Caco-2 (cell line): ENCODE data around the gene IL10. TPM values are rescaled to one million over a fixed set of nuclear protein-coding genes. Genes with fewer than 3 reads are reported as not detected.

Experiments
- BruUV-seq: library from RNA; stranded (reverse); fragments of 400-500 nt; replicated peaks from 2 replicates; lab custom pipeline; 2021; lab: Mats Ljungman, UMichigan
- CTCF ChIA-PET: fragments of 300-600 bp; sonication (Branson Sonifier 250); formaldehyde crosslinking; loops from one replicate; lab custom pipeline; 2022; ENCODE audit warnings: antibody characterized with exemption; lab: Charles Lee
- POLR2A ChIA-PET: fragments of 300-600 bp; sonication (Branson Sonifier 250); formaldehyde crosslinking; loops from one replicate; lab custom pipeline; 2022; ENCODE audit warnings: antibody characterized with exemption; lab: Charles Lee
- DNase-seq, 2 experiments: peaks; one replicate each; pipeline versions ENCODE4 v3.0.0 to v3.0.0-alpha.2; 2020 to 2022
- H3K27me3 ChIP-seq: replicated peaks from 2 replicates; pipeline ENCODE4 v1.6.0; 2011; ENCODE audit warnings: low read length; ENCODE audit not compliant: control insufficient read depth, insufficient read depth
- H3K36me3 ChIP-seq: 2 replicates; pipeline ENCODE4 v1.5.1; 2011; ENCODE audit warnings: low read length; ENCODE audit not compliant: control insufficient read depth, insufficient read depth
- H3K4me1 ChIP-seq: fragments of 250-450 bp; sonication (Bioruptor Pico); 2 replicates; pipeline ENCODE4 v1.5.1; 2020; ENCODE audit warnings: mild to moderate bottlenecking
- H3K4me3 ChIP-seq: 2 replicates; pipeline ENCODE4 v1.5.1; 2011; ENCODE audit warnings: low read depth, mild to moderate bottlenecking, control low read depth, low read length
- H3K9me3 ChIP-seq: fragments of 250-450 bp; sonication (Bioruptor Pico); 2 replicates; pipeline ENCODE4 v1.5.1; 2020; ENCODE audit warnings: mild to moderate bottlenecking, moderate library complexity
- H3K27ac Mint-ChIP-seq: one replicate; pipeline ENCODE4 v1.8.0; 2022; ENCODE audit warnings: mixed read lengths; ENCODE audit not compliant: unreplicated experiment
- H3K27me3 Mint-ChIP-seq: one replicate; pipeline ENCODE4 v1.8.0; 2022; ENCODE audit warnings: mixed read lengths; ENCODE audit not compliant: insufficient read depth, unreplicated experiment
- H3K36me3 Mint-ChIP-seq: one replicate; pipeline ENCODE4 v1.8.0; 2022; ENCODE audit warnings: mild to moderate bottlenecking, mixed read lengths; ENCODE audit not compliant: insufficient read depth, unreplicated experiment
- H3K4me1 Mint-ChIP-seq: one replicate; pipeline ENCODE4 v1.8.0; 2022; ENCODE audit warnings: low read depth, mixed read lengths; ENCODE audit not compliant: unreplicated experiment
- H3K4me3 Mint-ChIP-seq: one replicate; pipeline ENCODE4 v1.8.0; 2022; ENCODE audit warnings: mild to moderate bottlenecking, moderate library complexity, mixed read lengths; ENCODE audit not compliant: unreplicated experiment
- H3K9me3 Mint-ChIP-seq: one replicate; pipeline ENCODE4 v1.8.0; 2022; ENCODE audit warnings: mixed read lengths; ENCODE audit not compliant: unreplicated experiment
- CTCF ChIP-seq, 2 experiments: fragments of 200-600 bp in 1 of 2; IDR thresholded peaks; 1 replicate in 1 of 2; 2 replicates in 1 of 2; pipeline versions ENCODE4 v1.5.1 to v1.8.0; 2011 to 2022; ENCODE audit warnings: antibody characterized with exemption in 1 of 2, control low read depth in 1 of 2, inconsistent platforms in 1 of 2, low read depth in 1 of 2, low read length in 1 of 2, mild to moderate bottlenecking in 1 of 2, moderate library complexity in 1 of 2; ENCODE audit not compliant: insufficient read depth in 1 of 2, severe bottlenecking in 1 of 2, unreplicated experiment in 1 of 2
- intact Hi-C: fragments of 100-400 bp; cut with micrococcal nuclease; formaldehyde crosslinking; loops from one replicate; pipeline ENCODE4 v1.10.0; 2022; ENCODE audit not compliant: unreplicated experiment
- total RNA-seq: library from RNA; stranded (reverse); gene quantifications from 2 replicates; pipeline ENCODE4 v1.2.3, GENCODE V29; 2022

Gene IL10
- total RNA-seq, 1 experiment from 2014 or later = not detected

- no peak for TF ChIP-seq CTCF (IDR thresholded peaks at IDR 0.05; ENCODE audit: insufficient read depth in 1 of 2, low read depth in 1 of 2, low read length in 1 of 2, severe bottlenecking in 1 of 2, unreplicated experiment in 1 of 2)
- no peaks in the 10 kb centered on the region for H3K4me1 ChIP-seq
- intact Hi-C loops = loop anchor here (2.0 kb wide), 1 partner anchor 29 kb away; no protein-coding TSS in a partner anchor
- peaks cover 29% of the 10 kb centered on the region for H3K36me3 Mint-ChIP-seq
- POLR2A ChIA-PET = no interaction called here
- H3K27me3 ChIP-seq = no peaks in the 10 kb centered on the region
- no peaks in the 10 kb centered on the region for H3K27me3 Mint-ChIP-seq
- H3K4me1 Mint-ChIP-seq = peaks cover 21% of the 10 kb centered on the region
- CTCF ChIA-PET = interaction anchor here (1.0 to 1.3 kb wide), 3 partner anchors 64 to 175 kb away, joined by 4 to 6 read pairs (median 4); no protein-coding TSS in a partner anchor
- H3K4me3 ChIP-seq = no peak overlapping the region
- H3K9me3 ChIP-seq = no peaks in the 10 kb centered on the region
- DNase-seq = no peak
- no peak overlapping the region for H3K27ac Mint-ChIP-seq
- H3K36me3 ChIP-seq = no peaks in the 10 kb centered on the region; the same call in 1 of the 2 replicates
- no peaks in the 10 kb centered on the region for H3K9me3 Mint-ChIP-seq
- H3K4me3 Mint-ChIP-seq = no peak overlapping the region
- no TSS peak for BruUV-seq
These were observed 34.5 kb downstream of the IL10 start for GRCh38 chr1:206737729-206738201.

GRCh38 chr1:206736878-206737728 lies 35.2 kb downstream of the IL10 start:
- no peak for TF ChIP-seq CTCF (IDR thresholded peaks at IDR 0.05; ENCODE audit: insufficient read depth in 1 of 2, low read depth in 1 of 2, low read length in 1 of 2, severe bottlenecking in 1 of 2, unreplicated experiment in 1 of 2)
- intact Hi-C loops = no loop called here
- Histone ChIP-seq H3K36me3 (peaks cover 2% of the 10 kb centered on the region; the same call in 1 of the 2 replicates), H3K27me3 (no peaks in the 10 kb centered on the region), H3K4me3 (no peak overlapping the region), H3K4me1 (no peaks in the 10 kb centered on the region), H3K9me3 (no peaks in the 10 kb centered on the region)
- Mint-ChIP-seq H3K4me1 (peaks cover 21% of the 10 kb centered on the region), H3K36me3 (peaks cover 29% of the 10 kb centered on the region), H3K9me3 (no peaks in the 10 kb centered on the region), H3K4me3 (no peak overlapping the region), H3K27ac (peak overlapping the region; percentile 34), H3K27me3 (no peaks in the 10 kb centered on the region)
- CTCF ChIA-PET = interaction anchor here (1.0 to 1.5 kb wide), 3 partner anchors 64 to 118 kb away, joined by 3 to 4 read pairs (median 4); no protein-coding TSS in a partner anchor
- no peak for DNase-seq
- POLR2A ChIA-PET = no interaction called here
- no TSS peak for BruUV-seq

- Histone ChIP-seq H3K4me3 (no peak overlapping the region), H3K4me1 (no peaks in the 10 kb centered on the region), H3K36me3 (peaks cover 2% of the 10 kb centered on the region; the same call in 1 of the 2 replicates), H3K27me3 (no peaks in the 10 kb centered on the region), H3K9me3 (no peaks in the 10 kb centered on the region)
- no peak for DNase-seq
- Mint-ChIP-seq H3K27ac (no peak overlapping the region), H3K27me3 (no peaks in the 10 kb centered on the region), H3K4me1 (peaks cover 21% of the 10 kb centered on the region), H3K9me3 (no peaks in the 10 kb centered on the region), H3K4me3 (no peak overlapping the region), H3K36me3 (peaks cover 23% of the 10 kb centered on the region)
- intact Hi-C loops = no loop called here
- POLR2A ChIA-PET = no interaction called here
- CTCF ChIA-PET = interaction anchor here (1.5 to 1.6 kb wide), 2 partner anchors 69 to 176 kb away, joined by 3 to 22 read pairs; no protein-coding TSS in a partner anchor
- BruUV-seq = no TSS peak
- TF ChIP-seq CTCF (IDR thresholded peaks at IDR 0.05; ENCODE audit: insufficient read depth in 1 of 2, low read depth in 1 of 2, low read length in 1 of 2, severe bottlenecking in 1 of 2, unreplicated experiment in 1 of 2) = no peak
These were observed 36.7 kb downstream of the IL10 start for GRCh38 chr1:206735553-206736031.
